LoVo (cell line): ENCODE data around the gene ASF1B.
A peak's percentile ranks its signal among the peaks of the same experiment; 100 is the strongest.

ENCODE experiments used
- DNase-seq: peaks from one replicate; pipeline ENCODE4 v3.0.0-alpha.2; 2016; ENCODE audit warnings: low spot score

ASF1B gene

GRCh38 chr19:14110650-14111049, 25.7 kb downstream of the ASF1B start:
- DNase-seq, result no peak

GRCh38 chr19:14107581-14108461, 28.6 kb downstream of the ASF1B start:
- DNase-seq, result no peak

- no peak for DNase-seq
Measured at GRCh38 chr19:14106840-14107239, 29.5 kb downstream of the ASF1B start.

- DNase-seq, result no peak
Measured at GRCh38 chr19:14105680-14106079, 30.7 kb downstream of the ASF1B start.

- no peak for DNase-seq
Measured at GRCh38 chr19:14103310-14103709, 33.1 kb downstream of the ASF1B start.

- no peak for DNase-seq
Measured at GRCh38 chr19:14102756-14103155, 33.6 kb downstream of the ASF1B start.

GRCh38 chr19:14102102-14102696, 34.2 kb downstream of the ASF1B start:
- DNase-seq, result no peak

GRCh38 chr19:14101003-14101545, 35.3 kb downstream of the ASF1B start:
- no peak for DNase-seq

- no peak for DNase-seq
Measured at GRCh38 chr19:14097532-14098151, 38.7 kb downstream of the ASF1B start.

GRCh38 chr19:14096272-14096992, 40.0 kb downstream of the ASF1B start:
- no peak for DNase-seq

- DNase-seq, result no peak
Measured at GRCh38 chr19:14094854-14095253, 41.5 kb downstream of the ASF1B start.

GRCh38 chr19:14093117-14093823, 43.1 kb downstream of the ASF1B start:
- DNase-seq, result no peak

- DNase-seq, result no peak
Measured at GRCh38 chr19:14091813-14092462, 44.5 kb downstream of the ASF1B start.

- DNase-seq, result peak; percentile 74
Measured at GRCh38 chr19:14091081-14091812, 45.1 kb downstream of the ASF1B start.

GRCh38 chr19:14090509-14091080, 45.8 kb downstream of the ASF1B start, which contains the start of gene SAMD1:
SAMD1 (minus strand) TSS chr19:14090751.
- peak; percentile 81 for DNase-seq

GRCh38 chr19:14089662-14090508, 46.5 kb downstream of the ASF1B start:
- peak; percentile 51 for DNase-seq

GRCh38 chr19:14089412-14089661, 47.1 kb downstream of the ASF1B start:
- DNase-seq, result peak; percentile 16

GRCh38 chr19:14088634-14089411, 47.6 kb downstream of the ASF1B start:
- DNase-seq, result no peak
